NCI-H82 treated with DMSO at 0.1 percent for 48 hours (cell line): ENCODE data around the gene DIP2A.

ENCODE experiments used
- DNase-seq: peaks from one replicate; lab custom pipeline; 2025; ENCODE audit not compliant: unreplicated experiment; lab: John Stamatoyannopoulos, UW

DIP2A gene

GRCh38 chr21:46458315-46459023, at the start of gene DIP2A:
DIP2A (plus strand) TSS chr21:46458891; CDS start chr21:46459132, 241 bp downstream.
- DNase-seq: peak; percentile 77

GRCh38 chr21:46409641-46410406, 48.9 kb upstream of the DIP2A start:
- no peak for DNase-seq

- DNase-seq: no peak
Observed at GRCh38 chr21:46410516-46410915, 48.2 kb upstream of the DIP2A start.

GRCh38 chr21:46411236-46411635, 47.5 kb upstream of the DIP2A start:
- no peak for DNase-seq

- no peak for DNase-seq
Observed at GRCh38 chr21:46411691-46412090, 47.0 kb upstream of the DIP2A start.

GRCh38 chr21:46412521-46413364, 45.9 kb upstream of the DIP2A start:
- no peak for DNase-seq

- DNase-seq: no peak
Observed at GRCh38 chr21:46413365-46413696, 45.4 kb upstream of the DIP2A start.

GRCh38 chr21:46414965-46415275, 43.8 kb upstream of the DIP2A start:
- DNase-seq: no peak

- DNase-seq: no peak
Observed at GRCh38 chr21:46416551-46416950, 42.1 kb upstream of the DIP2A start.

- no peak for DNase-seq
Observed at GRCh38 chr21:46418265-46418946, 40.3 kb upstream of the DIP2A start.

- no peak for DNase-seq
Observed at GRCh38 chr21:46420241-46421190, 38.2 kb upstream of the DIP2A start.

GRCh38 chr21:46421191-46421750, 37.4 kb upstream of the DIP2A start:
- no peak for DNase-seq

- DNase-seq: no peak
Observed at GRCh38 chr21:46421756-46422555, 36.7 kb upstream of the DIP2A start.

GRCh38 chr21:46422636-46423241, 36.0 kb upstream of the DIP2A start:
- no peak for DNase-seq

- DNase-seq: no peak
Observed at GRCh38 chr21:46423546-46424038, 35.1 kb upstream of the DIP2A start.

- no peak for DNase-seq
Observed at GRCh38 chr21:46424039-46424591, 34.6 kb upstream of the DIP2A start.

GRCh38 chr21:46424621-46425020, 34.1 kb upstream of the DIP2A start:
- no peak for DNase-seq

- no peak for DNase-seq
Observed at GRCh38 chr21:46425041-46425440, 33.6 kb upstream of the DIP2A start.
